ENCODE measurements around the gene ME1. TPM values are rescaled to one million over a fixed set of nuclear protein-coding genes. Genes with fewer than 3 reads are reported as not detected.

The ME1 gene
- total RNA-seq, 1 experiment from 2014 or later: 40.5 TPM

GRCh38 chr6:83413068-83413467 lies 17.8 kb downstream of the ME1 start:
- Histone ChIP-seq H3K36me3 (ENCODE audit: control insufficient read depth in 1 of 2, insufficient read depth in 2 of 2, low read length in 2 of 2) (no peaks in the 10 kb centered on the region), H3K9me2 (ENCODE audit: insufficient read depth) (no peaks in the 10 kb centered on the region; the same call in 1 of the 2 replicates), H3K4me1 (ENCODE audit: control insufficient read depth in 1 of 2, insufficient read depth in 2 of 2, low read length in 2 of 2) (no peaks in the 10 kb centered on the region), H3K9me3 (ENCODE audit: control insufficient read depth in 1 of 2, insufficient read depth in 1 of 2, low read depth in 1 of 2, low read length in 2 of 2) (no peaks in the 10 kb centered on the region), H3K79me2 (ENCODE audit: insufficient read depth, low read length) (peaks cover 78% of the 10 kb centered on the region), H3K27ac (ENCODE audit: low read depth, low read length) (no peak overlapping the region), H3K27me3 (ENCODE audit: insufficient read depth, low read length) (no peaks in the 10 kb centered on the region), H2AFZ (ENCODE audit: low read depth, low read length, poor library complexity, severe bottlenecking) (no peak overlapping the region), H4K20me1 (ENCODE audit: insufficient read depth) (no peaks in the 10 kb centered on the region), H3K4me3 (replicated peaks in 1 of 2; ENCODE audit: low read depth in 1 of 2, low read length in 2 of 2) (no peak overlapping the region), H3K9ac (ENCODE audit: low read length) (no peak overlapping the region), H3K4me2 (ENCODE audit: low read length) (no peak overlapping the region)
- ATAC-seq (no peak), DNase-seq (ENCODE audit: low read depth, low spot score) (no peak)
- ChIA-PET POLR2A (no interaction called here), CTCF (interaction anchor here (1.1 kb wide), 1 partner anchor 99 kb away, joined by 3 read pairs; the partner anchor contains the start of gene PRSS35), RAD21 (ENCODE audit: low non-redundant PET in 1 of 2, low total read pairs in 2 of 2, uncharacterized antibody in 2 of 2, unreplicated experiment in 2 of 2) (no interaction called here)
- no TSS peak for BruUV-seq (replicated peaks)
- TF ChIP-seq CEBPB (IDR thresholded peaks at IDR 0.05; ENCODE audit: low read depth): no peak
- no peak for TF ChIP-seq ZNF274 (IDR thresholded peaks at IDR 0.05; ENCODE audit: low read depth, low read length)
- no peak for TF ChIP-seq ZFX (IDR thresholded peaks at IDR 0.05)
- no peak for TF ChIP-seq SIN3A (IDR thresholded peaks at IDR 0.05; ENCODE audit: low read depth)
- no peak for TF ChIP-seq POLR2AphosphoS5 (IDR thresholded peaks at IDR 0.05; ENCODE audit: low read depth, low read length)
- TF ChIP-seq EZH2 (IDR thresholded peaks at IDR 0.05): no peak
- intact Hi-C loops (cut with micrococcal nuclease): no loop called here

- no TSS peak for BruUV-seq (replicated peaks)
- ChIA-PET RAD21 (ENCODE audit: low non-redundant PET in 1 of 2, low total read pairs in 2 of 2, uncharacterized antibody in 2 of 2, unreplicated experiment in 2 of 2) (no interaction called here), CTCF (no interaction called here)
- TF ChIP-seq CBX3 (IDR thresholded peaks at IDR 0.05; ENCODE audit: low read depth): no peak
- TF ChIP-seq POLR2A (IDR thresholded peaks at IDR 0.05; ENCODE audit: borderline replicate concordance, extremely low read depth, insufficient read depth, insufficient read length): no peak
- TF ChIP-seq FOSL1 (IDR thresholded peaks at IDR 0.05; ENCODE audit: low read depth): no peak
- no peak for TF ChIP-seq ATF3 (IDR thresholded peaks at IDR 0.05)
- no peak for TF ChIP-seq REST (IDR thresholded peaks at IDR 0.05; ENCODE audit: low read depth)
- TF ChIP-seq POLR2AphosphoS5 (IDR thresholded peaks at IDR 0.05; ENCODE audit: low read depth, low read length): no peak
- no peak for TF ChIP-seq SIN3A (IDR thresholded peaks at IDR 0.05; ENCODE audit: low read depth)
- TF ChIP-seq ZNF274 (IDR thresholded peaks at IDR 0.05; ENCODE audit: low read depth, low read length): no peak
- TF ChIP-seq RAD21 (IDR thresholded peaks at IDR 0.05; ENCODE audit: low read depth): no peak
- no peak for TF ChIP-seq EZH2phosphoT487 (IDR thresholded peaks at IDR 0.05; ENCODE audit: borderline replicate concordance)
- TF ChIP-seq SRF (IDR thresholded peaks at IDR 0.05; ENCODE audit: low read depth): no peak
- TF ChIP-seq EZH2 (IDR thresholded peaks at IDR 0.05): no peak
- no peak for TF ChIP-seq ZBTB33 (IDR thresholded peaks at IDR 0.05; ENCODE audit: extremely low read depth, insufficient replicate concordance, low read length)
- TF ChIP-seq TCF7L2 (IDR thresholded peaks at IDR 0.05; ENCODE audit: borderline replicate concordance, extremely low read depth, insufficient read depth, insufficient read length): no peak
- no peak for TF ChIP-seq ELF1 (IDR thresholded peaks at IDR 0.05; ENCODE audit: borderline replicate concordance, low read depth)
These were observed 19.1 kb downstream of the ME1 start for GRCh38 chr6:83411731-83412130.

More at GRCh38 chr6:83411731-83412130, 19.1 kb downstream of the ME1 start:
- H3K4me3 ChIP-seq (replicated peaks in 1 of 2; ENCODE audit: low read depth in 1 of 2, low read length in 2 of 2): no peak overlapping the region
- H3K27ac ChIP-seq (ENCODE audit: low read depth, low read length): no peak overlapping the region
- ATAC-seq (no peak), DNase-seq (ENCODE audit: low read depth, low spot score) (no peak)
- H4K20me1 ChIP-seq (ENCODE audit: insufficient read depth): no peaks in the 10 kb centered on the region
- no peak overlapping the region for H3K4me2 ChIP-seq (ENCODE audit: low read length)
- POLR2A ChIA-PET: no interaction called here
- intact Hi-C loops (cut with micrococcal nuclease): no loop called here
- no peaks in the 10 kb centered on the region for H3K4me1 ChIP-seq (ENCODE audit: control insufficient read depth in 1 of 2, insufficient read depth in 2 of 2, low read length in 2 of 2)
- peaks cover 0 to 3% of the 10 kb centered on the region in 2 experiments; a peak in 1 of 4 replicates for H3K36me3 ChIP-seq (ENCODE audit: control insufficient read depth in 1 of 2, insufficient read depth in 2 of 2, low read length in 2 of 2)
- H3K79me2 ChIP-seq (ENCODE audit: insufficient read depth, low read length): peaks cover 74% of the 10 kb centered on the region
- H3K9me3 ChIP-seq (ENCODE audit: control insufficient read depth in 1 of 2, insufficient read depth in 1 of 2, low read depth in 1 of 2, low read length in 2 of 2): no peaks in the 10 kb centered on the region
- H2AFZ ChIP-seq (ENCODE audit: low read depth, low read length, poor library complexity, severe bottlenecking): no peak overlapping the region
- no peak overlapping the region for H3K9ac ChIP-seq (ENCODE audit: low read length)
- no peaks in the 10 kb centered on the region; the same call in 1 of the 2 replicates for H3K9me2 ChIP-seq (ENCODE audit: insufficient read depth)
- no peaks in the 10 kb centered on the region for H3K27me3 ChIP-seq (ENCODE audit: insufficient read depth, low read length)
